SH-SY5Y (cell line): ENCODE measurements around the gene LTBP2.

Experiments
- GATA2 ChIP-seq: IDR thresholded peaks from 2 replicates; pipeline ENCODE4 v1.6.1; 2011; ENCODE audit warnings: mild to moderate bottlenecking, low read depth, low read length
- GATA3 ChIP-seq: IDR thresholded peaks from 2 replicates; pipeline ENCODE4 v1.6.1; 2011; ENCODE audit warnings: low read depth, mild to moderate bottlenecking, low read length, moderate library complexity

DNA sequence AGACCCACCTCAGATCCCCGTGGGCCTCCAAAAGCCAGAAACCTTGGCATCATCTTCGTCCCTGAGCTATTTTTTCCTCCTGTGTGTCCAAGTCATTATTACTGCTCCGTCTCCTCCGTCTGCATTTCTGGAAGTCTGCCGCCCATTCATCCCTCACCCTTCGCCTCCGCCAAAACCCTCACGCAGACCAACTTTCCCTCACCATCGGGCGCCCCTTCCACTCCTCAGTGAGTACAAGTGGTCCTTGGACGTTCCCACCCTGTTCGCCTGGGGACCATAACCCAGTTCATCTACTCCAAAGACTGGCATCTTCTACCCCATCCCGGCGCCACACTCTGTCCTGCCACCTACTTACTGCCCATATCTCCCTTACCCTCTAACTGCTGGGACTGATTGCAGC, 3.7 kb upstream of the LTBP2 start:
- TF ChIP-seq GATA2 (no peak), GATA3 (no peak)
